NB4 (cell line): ENCODE measurements around the gene GYS1.

Experiments used
- CTCF ChIP-seq: IDR thresholded peaks from one replicate; pipeline ENCODE4 v1.5.1; 2012; ENCODE audit warnings: low read depth, low read length
- MAX ChIP-seq: IDR thresholded peaks from 2 replicates; pipeline ENCODE4 v1.6.1; 2011; ENCODE audit warnings: low read depth, low read length
- MYC ChIP-seq: IDR thresholded peaks from 2 replicates; pipeline ENCODE4 v1.6.1; 2011; ENCODE audit warnings: low read depth, low read length
- POLR2A ChIP-seq: IDR thresholded peaks from 2 replicates; pipeline ENCODE4 v1.6.1; 2011; ENCODE audit warnings: mild to moderate bottlenecking; ENCODE audit not compliant: insufficient read length; ENCODE audit errors: extremely low read depth

- TF ChIP-seq CTCF: peak; percentile 86
- TF ChIP-seq POLR2A: no peak
- peak; percentile 44; the same call in 1 of the 2 replicates for TF ChIP-seq MAX
- no peak for TF ChIP-seq MYC
Observed at GRCh38 chr19:48970923-48971395, 22.1 kb downstream of the GYS1 start.
